Endometrial microvascular endothelial cells (primary cell): Measurements from ENCODE around the gene KNTC1. TPM values are rescaled to one million over a fixed set of nuclear protein-coding genes. Genes with fewer than 3 reads are reported as not detected.
"Not testable (repeated sequence)": the region's sequence is repeated elsewhere in the genome, so short reads cannot be mapped to it uniquely, and the experiment has no call there.

Experiments
- in situ Hi-C: cut with HindIII; loops from 2 replicates; pipeline ENCODE4 v1.10.0; 2017; ENCODE audit warnings: low sequenced_read_pairs, low pct_unique_long_range_greater_than_20kb; ENCODE audit errors: inconsistent ontology term
- total RNA-seq: library from RNA; depleted of rRNA; stranded (reverse); fragments of >200 nt; gene quantifications from one replicate; pipeline ENCODE4 v1.2.3, GENCODE V29; 2015; ENCODE audit errors: inconsistent ontology term

Gene KNTC1
- total RNA-seq, 1 donor from 2014 or later, result 30.0 TPM

- in situ Hi-C loops, result no loop called here
These were observed 1.9 kb downstream of the KNTC1 start for GRCh38 chr12:122528992-122529391.

GRCh38 chr12:122533856-122534255 lies 6.8 kb downstream of the KNTC1 start:
- in situ Hi-C loops, result no loop called here

DNA sequence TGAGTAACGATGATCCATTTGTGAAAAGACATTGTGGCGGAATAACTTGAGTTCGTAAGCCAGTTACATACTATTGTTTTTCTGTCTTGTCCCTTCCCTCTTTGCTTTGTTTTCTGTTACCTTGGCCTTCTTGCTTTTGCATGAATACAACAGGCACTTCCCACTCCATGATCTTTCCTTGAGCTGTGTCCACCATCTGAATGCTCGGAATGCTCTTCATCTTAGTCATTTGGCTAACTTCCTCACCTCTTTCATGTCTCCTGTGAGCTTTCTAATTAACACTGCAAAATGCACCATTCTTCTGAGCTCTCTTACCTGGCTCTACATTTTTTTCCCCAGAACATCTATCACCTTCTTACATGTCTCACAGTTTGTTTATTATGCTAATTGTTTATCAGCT lies 10.0 kb downstream of the KNTC1 start:
- in situ Hi-C loops, result no loop called here

DNA sequence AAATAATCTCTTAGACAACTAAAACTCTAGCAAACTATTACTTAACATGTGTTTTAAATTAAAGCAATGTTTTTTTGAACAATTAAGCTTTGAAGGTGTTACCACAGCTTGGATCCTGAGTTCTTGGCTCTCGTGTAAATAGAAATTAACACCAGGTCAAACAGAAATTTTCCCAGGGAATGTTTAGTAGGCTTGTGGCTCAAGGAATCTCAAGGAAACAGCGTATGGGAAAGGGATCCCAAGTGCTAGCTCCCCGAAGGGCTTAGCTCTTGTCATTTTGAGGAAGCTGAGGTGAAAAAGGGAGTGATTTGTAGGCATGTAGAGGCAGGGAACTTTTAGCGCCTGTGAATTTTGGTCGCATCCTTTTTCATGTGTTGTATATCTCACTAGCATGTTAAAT lies 11.4 kb downstream of the KNTC1 start:
- in situ Hi-C loops, result no loop called here

- in situ Hi-C loops, result no loop called here
These were observed 17.5 kb downstream of the KNTC1 start for GRCh38 chr12:122544537-122544936.

GRCh38 chr12:122545855-122546254 lies 18.8 kb downstream of the KNTC1 start:
- in situ Hi-C loops, result no loop called here

GRCh38 chr12:122547330-122547729 lies 20.3 kb downstream of the KNTC1 start:
- in situ Hi-C loops, result no loop called here

DNA sequence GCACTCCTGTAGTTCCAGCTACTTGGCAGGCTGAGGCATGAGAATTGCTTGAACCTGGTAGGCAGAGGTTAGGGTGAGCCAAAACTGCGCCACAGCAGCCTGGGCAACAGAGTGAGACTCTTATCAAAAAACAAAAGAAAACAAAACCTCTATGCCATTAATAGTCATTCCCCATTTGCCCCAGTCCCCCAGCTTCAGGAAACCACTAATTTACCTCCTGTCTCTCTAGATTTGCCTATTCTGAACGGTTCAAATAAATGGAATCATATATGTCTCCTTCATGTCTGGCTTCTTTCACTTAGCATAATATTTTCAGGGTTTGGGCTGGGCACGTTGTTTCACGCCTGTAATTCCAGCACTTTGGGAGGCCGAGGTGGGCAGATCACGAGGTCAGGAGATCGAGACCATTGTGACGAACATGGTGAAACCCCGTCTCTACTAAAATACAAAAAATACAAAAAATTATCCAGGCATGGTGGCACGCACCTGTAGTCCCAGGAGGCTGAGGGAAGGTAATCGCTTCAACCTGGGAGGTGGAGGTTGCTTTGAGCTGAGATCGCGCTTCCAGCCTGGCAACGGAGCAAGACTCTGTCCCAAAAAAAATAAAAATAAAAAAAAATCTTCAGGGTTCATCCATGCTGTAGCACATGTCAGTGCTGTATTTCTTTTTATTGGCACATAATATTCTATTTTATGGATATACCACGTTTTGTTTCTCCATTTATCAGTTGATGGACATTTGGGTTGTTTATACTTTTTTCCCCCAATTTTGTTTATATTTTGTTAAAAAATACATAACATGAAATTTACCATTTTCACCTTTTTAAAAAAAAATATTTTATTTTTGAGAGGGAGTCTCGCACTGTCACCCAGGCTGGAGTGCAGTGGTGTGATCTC lies 31.9 kb downstream of the KNTC1 start:
- in situ Hi-C loops, result no loop called here

DNA sequence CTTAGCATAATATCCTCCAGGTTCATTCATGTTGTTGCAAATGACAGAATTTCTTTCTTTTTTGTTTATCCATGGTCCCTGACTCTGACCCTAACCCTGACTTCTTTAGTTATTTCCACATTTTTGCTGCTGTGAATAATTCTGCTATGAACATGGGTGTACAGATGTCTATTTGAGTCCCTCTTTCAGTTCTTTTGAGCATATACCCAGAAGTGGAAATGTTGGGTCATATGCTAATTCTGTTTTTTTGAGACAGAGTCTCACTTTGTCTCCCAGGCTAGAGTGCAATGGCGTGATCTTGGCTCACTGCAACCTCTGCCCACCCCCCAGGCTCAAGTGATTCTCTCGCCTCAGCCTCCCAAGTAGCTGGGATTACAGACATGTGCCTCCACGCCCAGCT lies 33.1 kb downstream of the KNTC1 start:
- in situ Hi-C loops, result no loop called here

DNA sequence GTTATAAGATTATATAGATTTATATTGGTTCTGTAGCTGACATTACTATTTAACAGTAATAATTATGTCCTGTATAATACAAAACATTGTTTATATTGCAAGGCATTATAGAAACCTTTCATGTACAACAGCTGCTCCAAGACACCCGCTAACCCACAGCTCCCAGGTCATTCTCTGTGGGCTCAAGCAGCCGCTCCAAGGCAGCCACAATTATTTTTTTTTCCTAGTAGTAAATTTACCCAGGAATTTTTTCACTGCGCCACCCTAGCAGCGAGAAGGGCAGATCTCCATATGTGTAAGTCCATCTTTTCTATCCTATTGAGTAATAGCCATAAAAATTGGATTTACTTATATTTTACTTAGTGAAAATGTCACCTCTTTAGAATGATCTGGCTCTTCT lies 36.3 kb downstream of the KNTC1 start:
- in situ Hi-C loops, result no loop called here

- in situ Hi-C loops, result not testable (repeated sequence)
These were observed 39.8 kb downstream of the KNTC1 start for GRCh38 chr12:122566816-122567215.

GRCh38 chr12:122569288-122569687 lies 42.2 kb downstream of the KNTC1 start:
- in situ Hi-C loops, result no loop called here

GRCh38 chr12:122570006-122570405 lies 43.0 kb downstream of the KNTC1 start:
- in situ Hi-C loops, result not testable (repeated sequence)

- in situ Hi-C loops, result no loop called here
These were observed 44.8 kb downstream of the KNTC1 start for GRCh38 chr12:122571821-122572220.

GRCh38 chr12:122583294-122583693 lies 56.2 kb downstream of the KNTC1 start:
- in situ Hi-C loops, result not testable (repeated sequence)

- in situ Hi-C loops, result no loop called here
These were observed 57.3 kb downstream of the KNTC1 start for GRCh38 chr12:122584177-122584863.

- in situ Hi-C loops, result no loop called here
These were observed 63.9 kb downstream of the KNTC1 start for GRCh38 chr12:122590990-122591389.

DNA sequence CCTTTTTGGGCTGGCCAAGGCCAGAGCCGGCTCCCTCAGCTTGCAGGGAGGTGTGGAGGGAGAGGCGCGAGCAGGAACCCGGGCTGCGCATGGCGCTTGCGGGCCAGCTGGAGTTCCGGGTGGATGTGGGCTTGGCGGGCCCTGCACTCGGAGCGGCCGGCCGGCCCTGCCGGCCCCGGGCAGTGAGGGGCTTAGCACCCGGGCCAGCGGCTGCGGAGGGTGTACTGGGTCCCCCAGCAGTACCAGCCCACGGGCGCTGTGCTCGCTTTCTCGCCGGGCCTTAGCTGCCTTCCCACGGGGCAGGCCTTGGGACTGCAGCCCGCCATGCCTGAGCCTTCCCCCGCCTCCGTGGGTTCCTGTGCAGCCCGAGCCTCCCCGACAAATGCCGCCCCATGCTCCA lies 64.9 kb downstream of the KNTC1 start:
- in situ Hi-C loops, result not testable (repeated sequence)

GRCh38 chr12:122592543-122592942 lies 65.5 kb downstream of the KNTC1 start:
- in situ Hi-C loops, result not testable (repeated sequence)

DNA sequence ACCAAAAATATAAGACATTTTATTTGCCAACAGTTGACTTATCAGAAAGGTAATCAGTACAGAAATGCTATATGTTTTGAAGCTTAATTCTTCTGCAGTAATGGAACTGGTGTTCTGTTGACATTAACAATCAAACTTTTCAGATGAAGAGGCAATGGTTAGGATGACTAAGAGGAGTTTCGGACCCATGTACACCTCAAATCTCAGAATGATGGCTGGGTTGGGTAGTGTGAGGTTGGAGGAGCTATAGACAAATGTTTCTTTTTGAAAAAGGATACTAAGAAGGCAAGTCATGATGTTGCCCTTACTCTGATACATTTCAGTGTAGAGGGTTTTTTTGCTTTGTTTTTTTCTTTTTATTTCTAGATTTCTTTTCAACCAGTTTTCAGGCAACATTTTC lies 66.9 kb downstream of the KNTC1 start:
- in situ Hi-C loops, result no loop called here
